ENCODE results near the gene ICAM4. TPM values are rescaled to one million over a fixed set of nuclear protein-coding genes. Genes with fewer than 3 reads are reported as not detected.
"Not testable (repeated sequence)": the region's sequence is repeated elsewhere in the genome, so short reads cannot be mapped to it uniquely, and the experiment has no call there.

Gene ICAM4, protein sequence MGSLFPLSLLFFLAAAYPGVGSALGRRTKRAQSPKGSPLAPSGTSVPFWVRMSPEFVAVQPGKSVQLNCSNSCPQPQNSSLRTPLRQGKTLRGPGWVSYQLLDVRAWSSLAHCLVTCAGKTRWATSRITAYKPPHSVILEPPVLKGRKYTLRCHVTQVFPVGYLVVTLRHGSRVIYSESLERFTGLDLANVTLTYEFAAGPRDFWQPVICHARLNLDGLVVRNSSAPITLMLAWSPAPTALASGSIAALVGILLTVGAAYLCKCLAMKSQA
- 1 to 10 TPM; 1.4 to 1.8 TPM for total RNA-seq

DNA sequence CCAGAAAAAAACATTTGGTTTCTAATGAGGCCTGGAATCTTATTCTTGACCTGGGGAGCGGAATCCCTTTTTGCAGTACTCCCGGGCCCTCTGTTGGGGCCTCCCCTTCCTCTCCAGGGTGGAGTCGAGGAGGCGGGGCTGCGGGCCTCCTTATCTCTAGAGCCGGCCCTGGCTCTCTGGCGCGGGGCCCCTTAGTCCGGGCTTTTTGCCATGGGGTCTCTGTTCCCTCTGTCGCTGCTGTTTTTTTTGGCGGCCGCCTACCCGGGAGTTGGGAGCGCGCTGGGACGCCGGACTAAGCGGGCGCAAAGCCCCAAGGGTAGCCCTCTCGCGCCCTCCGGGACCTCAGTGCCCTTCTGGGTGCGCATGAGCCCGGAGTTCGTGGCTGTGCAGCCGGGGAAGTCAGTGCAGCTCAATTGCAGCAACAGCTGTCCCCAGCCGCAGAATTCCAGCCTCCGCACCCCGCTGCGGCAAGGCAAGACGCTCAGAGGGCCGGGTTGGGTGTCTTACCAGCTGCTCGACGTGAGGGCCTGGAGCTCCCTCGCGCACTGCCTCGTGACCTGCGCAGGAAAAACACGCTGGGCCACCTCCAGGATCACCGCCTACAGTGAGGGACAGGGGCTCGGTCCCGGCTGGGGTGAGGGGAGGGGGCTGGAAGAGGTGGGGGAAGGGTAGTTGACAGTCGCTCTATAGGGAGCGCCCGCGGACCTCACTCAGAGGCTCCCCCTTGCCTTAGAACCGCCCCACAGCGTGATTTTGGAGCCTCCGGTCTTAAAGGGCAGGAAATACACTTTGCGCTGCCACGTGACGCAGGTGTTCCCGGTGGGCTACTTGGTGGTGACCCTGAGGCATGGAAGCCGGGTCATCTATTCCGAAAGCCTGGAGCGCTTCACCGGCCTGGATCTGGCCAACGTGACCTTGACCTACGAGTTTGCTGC, at the start of gene ICAM4:
Gene ICAM4, plus strand, starts transcription at position 153 of the 935 bp plus-strand sequence. Its CDS starts 58 bp downstream, at position 211.
- ChIA-PET POLR2A (interaction anchor here (0.7 kb wide), 1 partner anchor 16 kb away, joined by 5 read pairs; no protein-coding TSS in a partner anchor), CTCF (interaction anchor here (0.5 to 5.9 kb wide), 11 partner anchors 13 to 222 kb away, joined by 3 to 66 read pairs (median 5); partner anchors contain the start of gene ICAM1)
- H3K36me3 Mint-ChIP-seq (ENCODE audit: low read depth): peaks cover 29% of the 10 kb centered on the region
- H3K9me3 Mint-ChIP-seq: no peaks in the 10 kb centered on the region
- H3K4me3 Mint-ChIP-seq: peak within 1 kb of the TSS; percentile 48
- H3K27ac Mint-ChIP-seq: peak within 1 kb of the TSS; percentile 68
- peaks cover 63% of the 10 kb centered on the region for H3K4me1 Mint-ChIP-seq
- peaks cover 43% of the 10 kb centered on the region for H3K27me3 Mint-ChIP-seq
- DNase-seq: peak; percentile 53

DNA sequence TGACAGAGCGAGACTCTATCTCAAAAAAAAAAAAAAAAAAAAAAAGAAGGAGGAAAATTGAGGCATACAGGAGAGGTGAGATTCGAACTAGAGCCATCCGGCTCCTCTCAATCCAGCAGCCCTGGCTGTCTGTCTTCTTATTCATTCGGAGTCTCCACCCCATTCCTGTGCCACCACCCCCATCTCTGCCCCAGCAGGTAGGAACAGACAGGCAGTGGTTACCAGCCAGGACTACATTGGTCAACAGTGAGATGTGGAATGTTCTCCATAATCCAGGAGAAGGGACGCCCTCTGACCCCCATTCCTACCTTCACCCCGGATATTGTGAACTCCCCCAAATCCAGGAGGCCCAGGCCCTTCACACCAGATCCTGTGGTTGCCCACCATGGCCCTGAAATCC, 49.1 kb upstream of the ICAM4 start:
- ChIA-PET CTCF (interaction anchor here (0.8 to 1.9 kb wide), 3 partner anchors 9 to 90 kb away, joined by 3 to 6 read pairs (median 4); no protein-coding TSS in a partner anchor), POLR2A (no interaction called here)
- peaks cover 23% of the 10 kb centered on the region for H3K4me1 Mint-ChIP-seq
- no peaks in the 10 kb centered on the region for H3K9me3 Mint-ChIP-seq
- no peak overlapping the region for H3K27ac Mint-ChIP-seq
- no peaks in the 10 kb centered on the region for H3K27me3 Mint-ChIP-seq
- H3K36me3 Mint-ChIP-seq (ENCODE audit: low read depth): no peaks in the 10 kb centered on the region
- H3K4me3 Mint-ChIP-seq: no peak overlapping the region
- DNase-seq: no peak

DNA sequence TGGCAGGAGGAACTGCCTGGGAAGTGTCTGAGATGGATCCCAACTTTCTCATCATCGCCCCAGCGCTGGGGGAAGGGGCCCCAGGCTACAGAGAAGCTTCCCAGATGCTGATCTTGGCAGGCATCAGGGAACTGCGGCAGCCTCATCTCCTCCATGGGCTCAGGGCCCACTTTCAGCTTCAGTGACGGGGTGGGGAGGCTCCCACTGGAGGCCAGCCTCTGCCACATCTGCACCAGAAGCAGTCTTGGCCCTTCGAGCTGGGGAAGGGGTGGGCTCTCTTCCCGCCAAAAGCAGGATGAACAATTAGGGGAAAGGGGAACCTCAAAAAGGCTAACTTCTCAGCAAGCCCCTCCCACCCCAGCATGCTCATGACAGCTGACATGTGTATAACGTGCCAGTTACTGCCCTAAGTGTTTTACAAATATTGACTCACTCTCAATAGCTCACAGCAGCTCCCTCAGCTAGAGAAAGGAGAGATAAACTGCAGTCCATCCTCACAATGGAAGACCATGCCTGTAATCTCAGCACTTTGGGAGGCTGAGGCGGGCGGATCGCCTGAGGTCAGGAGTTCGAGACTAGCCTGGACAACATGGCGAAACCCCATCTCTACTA, 48.5 kb upstream of the ICAM4 start:
- H3K4me3 Mint-ChIP-seq: no peak overlapping the region
- DNase-seq: no peak
- no peak overlapping the region for H3K27ac Mint-ChIP-seq
- H3K36me3 Mint-ChIP-seq (ENCODE audit: low read depth): no peaks in the 10 kb centered on the region
- CTCF ChIA-PET: interaction anchor here (0.8 to 1.9 kb wide), 7 partner anchors 9 to 149 kb away, joined by 3 to 6 read pairs (median 3); no protein-coding TSS in a partner anchor
- peaks cover 23% of the 10 kb centered on the region for H3K4me1 Mint-ChIP-seq
- POLR2A ChIA-PET: no interaction called here
- no peaks in the 10 kb centered on the region for H3K9me3 Mint-ChIP-seq
- H3K27me3 Mint-ChIP-seq: no peaks in the 10 kb centered on the region

DNA sequence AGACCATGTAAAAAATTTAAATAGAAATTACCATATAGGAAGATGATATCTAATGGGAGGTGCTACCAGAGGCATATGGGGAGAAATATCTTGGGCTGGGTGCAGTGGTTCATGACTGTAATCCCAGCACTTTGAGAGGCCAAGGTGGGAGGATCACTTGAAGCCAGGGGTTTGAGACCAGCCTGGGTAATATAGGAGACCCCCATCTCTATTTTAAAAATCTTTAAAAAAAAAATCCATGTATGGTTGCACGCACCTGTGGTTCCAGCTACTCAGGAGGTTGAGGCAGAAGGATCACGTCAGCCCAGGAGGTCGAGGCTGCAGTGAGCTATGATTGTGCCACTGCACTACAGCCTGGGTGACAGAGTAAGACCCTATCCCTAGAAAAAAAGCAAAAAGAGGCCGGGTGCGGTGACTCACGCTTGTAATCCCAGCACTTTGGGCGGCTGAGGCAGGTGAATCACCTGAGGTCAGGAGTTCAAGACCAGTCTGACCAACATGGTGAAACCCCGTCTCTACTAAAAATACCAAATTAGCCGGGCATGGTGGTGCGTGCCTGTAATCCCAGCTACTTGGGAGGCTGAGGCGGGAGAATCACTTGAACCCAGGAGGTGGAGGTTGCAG, 44.8 kb upstream of the ICAM4 start:
- POLR2A ChIA-PET; H3K27ac Mint-ChIP-seq; H3K9me3 Mint-ChIP-seq; DNase-seq; H3K27me3 Mint-ChIP-seq; H3K4me1 Mint-ChIP-seq; H3K36me3 Mint-ChIP-seq (ENCODE audit: low read depth); H3K4me3 Mint-ChIP-seq: not testable (repeated sequence)
- CTCF ChIA-PET: interaction anchor here (1.2 kb wide), 1 partner anchor 9 kb away, joined by 3 read pairs; no protein-coding TSS in a partner anchor

DNA sequence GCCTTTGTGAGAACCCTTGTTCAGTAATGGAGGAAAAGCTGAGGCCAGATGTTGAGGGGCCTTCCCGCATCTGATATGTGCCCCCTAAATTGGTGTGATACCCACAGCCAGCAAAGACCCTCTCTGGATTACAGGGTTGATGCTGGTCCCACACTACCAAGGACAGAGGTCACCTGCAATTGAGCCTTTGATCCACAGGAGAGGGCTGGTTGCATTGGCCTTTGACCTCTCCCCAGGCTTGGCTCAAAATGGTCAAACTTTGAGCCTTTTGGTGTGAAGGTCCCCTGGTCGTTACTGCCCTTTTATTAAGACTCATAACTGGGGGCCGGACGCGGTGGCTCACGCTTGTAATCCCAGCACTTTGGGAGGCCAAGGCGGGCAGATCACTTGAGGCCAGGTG, 43.1 kb upstream of the ICAM4 start:
- Mint-ChIP-seq H3K4me3 (no peak overlapping the region), H3K27me3 (no peaks in the 10 kb centered on the region), H3K36me3 (ENCODE audit: low read depth) (no peaks in the 10 kb centered on the region), H3K4me1 (no peaks in the 10 kb centered on the region), H3K9me3 (no peaks in the 10 kb centered on the region), H3K27ac (no peak overlapping the region)
- POLR2A ChIA-PET: no interaction called here
- CTCF ChIA-PET: interaction anchor here (1.0 to 1.5 kb wide), 2 partner anchors 26 to 173 kb away, joined by 3 read pairs; no protein-coding TSS in a partner anchor
- no peak for DNase-seq

DNA sequence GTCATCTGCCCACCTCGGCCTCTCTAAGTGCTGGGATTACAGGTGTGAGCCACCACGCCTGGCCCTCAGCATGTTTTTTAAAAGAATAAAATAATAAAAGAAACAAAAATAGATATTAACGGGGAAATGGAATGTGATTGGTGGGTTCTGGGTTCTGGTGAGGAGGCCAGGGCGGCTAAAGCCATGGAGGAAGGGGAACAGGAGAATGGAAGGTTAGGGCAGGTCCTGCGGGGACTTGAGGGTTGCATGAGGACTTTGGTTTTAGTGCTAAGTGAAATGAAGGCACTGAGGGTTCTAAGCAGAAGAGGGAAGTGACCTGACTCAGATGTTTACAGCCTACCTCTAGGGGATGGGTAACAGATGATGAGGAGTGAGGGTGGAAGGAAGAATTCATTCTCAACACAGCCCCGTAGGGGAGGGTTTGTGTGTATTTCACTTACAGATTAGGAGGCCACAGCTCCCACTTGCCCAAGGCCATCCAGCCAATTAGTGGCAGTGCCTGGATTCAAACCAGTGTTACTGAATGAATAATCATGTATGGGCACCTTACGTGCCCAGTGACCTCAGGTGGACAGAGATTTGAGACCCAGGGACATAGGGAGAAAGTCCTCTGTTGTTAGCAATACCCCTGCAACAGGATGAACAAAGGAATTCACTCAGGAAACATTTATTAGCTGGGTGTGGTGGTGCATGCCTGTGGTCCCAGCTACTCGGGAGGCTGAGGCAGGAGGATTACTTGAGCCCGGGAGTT, 41.4 kb upstream of the ICAM4 start:
- Mint-ChIP-seq H3K36me3 (ENCODE audit: low read depth) (no peaks in the 10 kb centered on the region), H3K4me3 (no peak overlapping the region), H3K27me3 (no peaks in the 10 kb centered on the region), H3K4me1 (peaks cover 3% of the 10 kb centered on the region), H3K27ac (no peak overlapping the region), H3K9me3 (no peaks in the 10 kb centered on the region)
- ChIA-PET POLR2A (no interaction called here), CTCF (interaction anchor here (0.6 to 1.4 kb wide), 5 partner anchors 10 to 327 kb away, joined by 3 to 6 read pairs (median 4); partner anchors contain the start of gene CDC37)
- no peak for DNase-seq

DNA sequence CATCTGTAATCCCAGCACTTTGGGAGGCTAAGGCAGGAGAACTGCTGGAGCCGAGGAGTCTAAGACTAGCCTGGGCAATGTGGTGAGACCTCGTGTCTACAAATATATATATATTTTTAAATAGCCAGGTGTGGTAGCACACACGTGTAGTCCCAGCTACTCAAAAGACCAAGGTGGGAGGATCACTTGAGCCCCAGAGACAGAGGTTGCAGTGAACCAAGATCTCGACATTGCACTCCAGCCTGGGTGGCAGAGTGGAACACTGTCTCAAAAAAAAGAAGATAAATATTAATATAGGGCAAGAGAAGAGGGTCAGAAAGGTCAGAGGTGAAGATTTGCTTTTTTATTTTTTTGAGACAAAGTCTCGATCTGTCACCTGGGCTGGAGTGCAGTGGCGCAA, 40.2 kb upstream of the ICAM4 start:
- peaks cover 8% of the 10 kb centered on the region for H3K4me1 Mint-ChIP-seq
- POLR2A ChIA-PET: no interaction called here

DNA sequence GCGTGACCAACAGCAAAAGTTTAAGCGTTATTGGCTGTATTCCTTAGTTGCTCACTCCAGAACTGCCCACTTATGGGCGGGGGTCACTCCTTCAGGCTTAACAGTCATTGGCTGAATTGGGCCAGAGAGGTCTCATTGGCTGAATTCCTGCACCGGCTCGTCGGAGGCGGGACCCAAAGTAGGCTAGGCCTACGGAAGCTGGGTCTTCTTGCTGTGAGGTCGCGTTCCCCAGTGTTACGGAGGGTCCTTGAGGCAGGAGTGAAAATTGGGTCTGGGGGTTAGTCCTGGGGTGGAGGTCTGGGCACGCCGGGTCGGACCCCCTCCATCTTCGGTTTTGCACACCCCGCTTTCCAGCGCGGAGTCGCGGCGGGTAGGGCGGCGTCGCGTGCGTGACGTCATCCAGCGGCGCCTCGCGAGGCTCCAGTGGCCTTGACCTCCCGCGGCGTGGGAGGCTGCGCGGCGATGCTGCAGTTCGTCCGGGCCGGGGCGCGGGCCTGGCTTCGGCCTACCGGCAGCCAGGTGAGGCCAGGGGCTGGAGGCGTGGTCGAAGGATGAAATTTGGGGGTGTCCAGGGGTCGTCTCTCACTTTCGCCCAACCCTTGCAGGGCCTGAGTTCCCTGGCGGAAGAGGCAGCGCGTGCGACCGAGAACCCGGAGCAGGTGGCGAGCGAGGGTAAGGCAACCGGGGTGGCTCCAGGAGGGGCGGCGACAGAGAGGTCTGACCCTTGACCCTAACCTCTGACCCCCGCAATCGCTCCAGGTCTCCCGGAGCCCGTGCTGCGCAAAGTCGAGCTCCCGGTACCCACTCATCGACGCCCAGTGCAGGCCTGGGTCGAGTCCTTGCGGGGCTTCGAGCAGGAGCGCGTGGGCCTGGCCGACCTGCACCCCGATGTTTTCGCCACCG, 34.7 kb upstream of the ICAM4 start, which contains the start of gene MRPL4:
Gene MRPL4, plus strand, starts transcription at position 423 of the 903 bp plus-strand sequence. Its CDS starts 40 bp downstream, at position 463.
- H3K4me1 Mint-ChIP-seq: peaks cover 31% of the 10 kb centered on the region
- ChIA-PET POLR2A (interaction anchor here (0.5 kb wide), 1 partner anchor 128 kb away, joined by 3 read pairs; the partner anchor contains the start of gene TYK2), CTCF (interaction anchor here (1.2 to 2.3 kb wide), 2 partner anchors 16 to 19 kb away, joined by 3 to 16 read pairs; partner anchors contain the start of gene ICAM1)
- H3K27me3 Mint-ChIP-seq: no peaks in the 10 kb centered on the region
- no peaks in the 10 kb centered on the region for H3K9me3 Mint-ChIP-seq
- H3K4me3 Mint-ChIP-seq: peak within 1 kb of the TSS; percentile 96
- peak within 1 kb of the TSS; percentile 99 for H3K27ac Mint-ChIP-seq
- peaks cover 28% of the 10 kb centered on the region for H3K36me3 Mint-ChIP-seq (ENCODE audit: low read depth)
- peak; percentile 99 for DNase-seq

More for the DNA sequence above, 40.2 kb upstream of the ICAM4 start:
- H3K4me3 Mint-ChIP-seq: no peak overlapping the region
- no peak for DNase-seq
- no peaks in the 10 kb centered on the region for H3K27me3 Mint-ChIP-seq
- no peak overlapping the region for H3K27ac Mint-ChIP-seq
- CTCF ChIA-PET: interaction anchor here (0.7 to 1.9 kb wide), 3 partner anchors 10 to 328 kb away, joined by 3 to 7 read pairs (median 5); partner anchors contain the start of gene CDC37
- no peaks in the 10 kb centered on the region for H3K36me3 Mint-ChIP-seq (ENCODE audit: low read depth)
- H3K9me3 Mint-ChIP-seq: no peaks in the 10 kb centered on the region

DNA sequence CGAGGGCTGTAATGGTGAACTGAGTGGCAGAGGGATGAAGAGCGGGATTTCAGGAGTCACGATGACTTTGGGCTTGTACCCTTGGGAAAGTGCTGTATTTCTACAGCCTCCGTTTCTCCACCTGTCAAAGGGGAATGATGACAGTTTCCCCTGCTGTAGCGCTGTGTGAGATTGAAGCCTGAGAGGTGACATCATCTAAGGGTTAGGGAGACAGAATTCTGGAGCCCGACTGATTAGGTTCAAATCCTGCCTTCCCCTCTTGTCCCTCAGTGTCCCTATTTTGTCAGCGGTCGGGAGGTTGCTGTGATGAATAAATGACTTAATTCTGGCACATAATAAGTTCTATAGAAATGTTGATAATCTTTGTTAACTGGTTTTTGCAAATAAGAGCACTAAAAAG, 34.0 kb upstream of the ICAM4 start:
- Mint-ChIP-seq H3K4me3 (peak overlapping the region; percentile 96), H3K4me1 (peaks cover 31% of the 10 kb centered on the region), H3K27me3 (no peaks in the 10 kb centered on the region), H3K9me3 (no peaks in the 10 kb centered on the region), H3K27ac (peak overlapping the region; percentile 99), H3K36me3 (ENCODE audit: low read depth) (peaks cover 34% of the 10 kb centered on the region)
- POLR2A ChIA-PET: no interaction called here
- no peak for DNase-seq
- CTCF ChIA-PET: no interaction called here

DNA sequence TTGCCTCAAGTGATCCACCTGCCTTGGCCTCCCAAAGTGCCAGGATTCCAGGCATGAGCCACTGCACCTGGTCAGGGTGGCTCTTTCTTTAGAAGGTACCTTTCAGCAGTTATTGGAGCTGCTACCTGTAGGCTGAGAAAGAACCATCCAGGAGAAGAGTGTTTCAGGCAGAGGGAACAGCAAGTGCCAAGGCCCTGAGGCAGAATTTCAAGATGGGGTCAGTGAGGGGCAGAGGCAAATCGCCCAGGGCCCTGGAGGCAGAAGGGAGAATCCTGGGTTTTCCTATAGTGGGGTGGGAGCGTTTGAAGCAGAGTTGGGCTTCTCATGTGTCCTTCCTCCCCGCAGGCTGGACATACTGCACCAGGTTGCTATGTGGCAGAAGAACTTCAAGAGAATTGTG, 32.5 kb upstream of the ICAM4 start:
- H3K9me3 Mint-ChIP-seq: no peaks in the 10 kb centered on the region
- POLR2A ChIA-PET: no interaction called here
- H3K27me3 Mint-ChIP-seq: no peaks in the 10 kb centered on the region
- H3K27ac Mint-ChIP-seq: peak overlapping the region; percentile 25
- H3K4me3 Mint-ChIP-seq: no peak overlapping the region
- H3K4me1 Mint-ChIP-seq: peaks cover 37% of the 10 kb centered on the region
- DNase-seq: no peak
- peaks cover 44% of the 10 kb centered on the region for H3K36me3 Mint-ChIP-seq (ENCODE audit: low read depth)
- CTCF ChIA-PET: interaction anchor here (0.8 to 9.3 kb wide), 4 partner anchors 15 to 162 kb away, joined by 3 to 148 read pairs (median 4); no protein-coding TSS in a partner anchor

DNA sequence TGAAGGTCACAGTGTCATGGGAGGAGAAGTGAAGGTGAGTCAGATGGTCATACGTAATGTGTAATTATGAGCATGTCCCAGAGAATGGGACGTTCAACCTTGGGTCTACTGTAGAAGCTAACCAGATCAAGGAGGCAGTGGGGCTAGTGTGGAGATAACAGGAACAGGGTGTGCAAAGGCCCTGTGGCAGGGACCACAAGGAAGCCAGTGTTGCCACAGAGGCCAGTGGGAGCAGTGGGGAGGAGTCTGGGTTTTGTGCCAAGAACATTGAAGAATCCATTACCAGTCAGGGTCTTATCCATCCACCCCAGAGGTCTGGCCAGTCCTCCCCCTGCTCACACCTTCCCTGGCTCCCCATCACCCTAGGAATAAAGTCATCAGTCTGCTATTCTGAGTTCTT, 31.4 kb upstream of the ICAM4 start:
- H3K4me1 Mint-ChIP-seq: peaks cover 40% of the 10 kb centered on the region
- H3K4me3 Mint-ChIP-seq: no peak overlapping the region
- H3K27me3 Mint-ChIP-seq: no peaks in the 10 kb centered on the region
- H3K9me3 Mint-ChIP-seq: no peaks in the 10 kb centered on the region
- ChIA-PET CTCF (interaction anchor here (0.8 to 9.3 kb wide), 3 partner anchors 14 to 159 kb away, joined by 3 to 148 read pairs (median 4); no protein-coding TSS in a partner anchor), POLR2A (no interaction called here)
- DNase-seq: no peak
- peaks cover 47% of the 10 kb centered on the region for H3K36me3 Mint-ChIP-seq (ENCODE audit: low read depth)
- H3K27ac Mint-ChIP-seq: no peak overlapping the region
